ENCODE data around the gene LRRC3. TPM values are rescaled to one million over a fixed set of nuclear protein-coding genes. Genes with fewer than 3 reads are reported as not detected.

LRRC3 gene
- polyA plus RNA-seq, 1 donor (not counting 4 experiments of a cell fraction or from before 2014, with no cell fraction given), result 1.4 TPM

- Histone ChIP-seq H3K4me3 (ENCODE audit: control insufficient read depth in 2 of 3, extremely low read depth in 1 of 3, insufficient read depth in 2 of 3, low read depth in 1 of 3, low read length in 3 of 3) (no peak overlapping the region), H3K4me2 (ENCODE audit: control insufficient read depth, extremely low read depth, insufficient read depth, low read depth, low read length) (no peak overlapping the region), H2AFZ (ENCODE audit: control insufficient read depth, low read length) (no peak overlapping the region), H3K4me1 (ENCODE audit: control insufficient read depth, extremely low read depth, insufficient read depth, low read length) (no peaks in the 10 kb centered on the region), H3K36me3 (ENCODE audit: control insufficient read depth in 2 of 2, extremely low read depth in 1 of 2, insufficient read depth in 2 of 2, low read length in 2 of 2) (no peaks in the 10 kb centered on the region), H4K20me1 (ENCODE audit: control insufficient read depth, extremely low read depth, insufficient read depth, low read length) (no peaks in the 10 kb centered on the region), H3K79me2 (ENCODE audit: control insufficient read depth, insufficient read depth, low read length) (no peaks in the 10 kb centered on the region), H3K9me3 (ENCODE audit: control insufficient read depth, low read depth, low read length) (no peaks in the 10 kb centered on the region), H3K27me3 (ENCODE audit: control insufficient read depth, extremely low read depth, insufficient read depth, low read length) (peaks cover 11% of the 10 kb centered on the region), H3K27ac (ENCODE audit: control insufficient read depth, insufficient read depth, low read length) (no peak overlapping the region), H3K9me1 (ENCODE audit: control insufficient read depth, extremely low read depth, insufficient read depth, low read length) (no peaks in the 10 kb centered on the region), H3K9ac (ENCODE audit: control insufficient read depth, extremely low read depth, insufficient read depth, low read length) (no peak overlapping the region)
- FAIRE-seq (peak; percentile 23), DNase-seq (ENCODE audit: low read depth, low spot score) (no peak)
- dilution Hi-C loops (cut with MboI; ENCODE audit: extremely low pct_ligation_motif_present, low sequenced_read_pairs), result no loop called here
- TF ChIP-seq CTCF (optimal IDR thresholded peaks at IDR 0.05 in 1 of 3, IDR thresholded peaks at IDR 0.05 in 1 of 3, conservative IDR thresholded peaks at IDR 0.05 in 1 of 3; ENCODE audit: extremely low read depth in 1 of 3, insufficient read depth in 2 of 3, low read length in 3 of 3) (peak; percentile 53 to 82 (median 80)), EZH2 (IDR thresholded peaks at IDR 0.05; ENCODE audit: low read length) (no peak)
These were observed 54.2 kb downstream of the LRRC3 start for GRCh38 chr21:44509539-44509938.

- Histone ChIP-seq H3K9ac (ENCODE audit: control insufficient read depth, extremely low read depth, insufficient read depth, low read length) (no peak overlapping the region), H3K36me3 (ENCODE audit: control insufficient read depth in 2 of 2, extremely low read depth in 1 of 2, insufficient read depth in 2 of 2, low read length in 2 of 2) (no peaks in the 10 kb centered on the region), H3K4me3 (ENCODE audit: control insufficient read depth in 2 of 3, extremely low read depth in 1 of 3, insufficient read depth in 2 of 3, low read depth in 1 of 3, low read length in 3 of 3) (no peak overlapping the region), H4K20me1 (ENCODE audit: control insufficient read depth, extremely low read depth, insufficient read depth, low read length) (no peaks in the 10 kb centered on the region), H3K4me1 (ENCODE audit: control insufficient read depth, extremely low read depth, insufficient read depth, low read length) (no peaks in the 10 kb centered on the region), H3K27me3 (ENCODE audit: control insufficient read depth, extremely low read depth, insufficient read depth, low read length) (peaks cover 11% of the 10 kb centered on the region), H3K4me2 (ENCODE audit: control insufficient read depth, extremely low read depth, insufficient read depth, low read depth, low read length) (peak overlapping the region; percentile 72), H3K27ac (ENCODE audit: control insufficient read depth, insufficient read depth, low read length) (no peak overlapping the region), H3K9me3 (ENCODE audit: control insufficient read depth, low read depth, low read length) (no peaks in the 10 kb centered on the region), H3K9me1 (ENCODE audit: control insufficient read depth, extremely low read depth, insufficient read depth, low read length) (no peaks in the 10 kb centered on the region), H2AFZ (ENCODE audit: control insufficient read depth, low read length) (no peak overlapping the region), H3K79me2 (ENCODE audit: control insufficient read depth, insufficient read depth, low read length) (no peaks in the 10 kb centered on the region)
- no peak for DNase-seq (ENCODE audit: low read depth, low spot score)
- FAIRE-seq, result no peak
- TF ChIP-seq CTCF (optimal IDR thresholded peaks at IDR 0.05 in 1 of 3, IDR thresholded peaks at IDR 0.05 in 1 of 3, conservative IDR thresholded peaks at IDR 0.05 in 1 of 3; ENCODE audit: extremely low read depth in 1 of 3, insufficient read depth in 2 of 3, low read length in 3 of 3) (no peak), EZH2 (IDR thresholded peaks at IDR 0.05; ENCODE audit: low read length) (no peak)
- dilution Hi-C loops (cut with MboI; ENCODE audit: extremely low pct_ligation_motif_present, low sequenced_read_pairs), result no loop called here
These were observed 54.8 kb downstream of the LRRC3 start for GRCh38 chr21:44510109-44510507.
